Measurements from ENCODE around the gene LMLN.

LMLN gene

DNA sequence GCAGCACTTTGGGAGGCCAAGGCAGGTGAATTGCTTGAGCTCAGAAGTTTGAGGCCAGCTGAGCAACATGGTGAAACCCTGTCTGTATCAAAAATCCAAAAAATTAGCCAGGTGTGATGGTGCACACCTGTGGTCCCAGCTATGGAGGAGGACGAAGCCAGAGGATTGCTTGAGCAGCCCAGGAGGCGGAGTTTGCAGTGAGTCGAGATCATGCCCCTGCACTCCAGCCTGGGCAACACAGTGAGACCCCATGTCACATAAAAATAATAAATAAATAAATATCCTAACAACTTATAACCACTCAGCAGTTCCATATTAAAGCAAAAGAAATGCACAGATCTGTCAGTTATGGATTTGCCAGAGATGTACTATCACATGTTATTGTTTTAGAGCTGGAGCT, 62.6 kb downstream of the LMLN start:
- Histone ChIP-seq H3K27me3 (ENCODE audit: insufficient read depth, low read length, poor library complexity, severe bottlenecking) (no peaks in the 10 kb centered on the region), H3F3A (ENCODE audit: low read depth) (no peaks in the 10 kb centered on the region), H3K36me3 (ENCODE audit: insufficient read depth, low read length) (no peaks in the 10 kb centered on the region), H3K9ac (ENCODE audit: low read depth, low read length, poor library complexity, severe bottlenecking) (no peak overlapping the region), H3K4me2 (ENCODE audit: low read depth, low read length, poor library complexity, severe bottlenecking) (no peak overlapping the region), H3K79me2 (ENCODE audit: insufficient read depth, low read length) (no peaks in the 10 kb centered on the region), H4K20me1 (ENCODE audit: insufficient read depth, low read length, poor library complexity, severe bottlenecking) (no peaks in the 10 kb centered on the region), H3K4me1 (ENCODE audit: insufficient read depth, low read length, poor library complexity, severe bottlenecking) (peaks cover 12% of the 10 kb centered on the region), H2AFZ (ENCODE audit: low read length) (no peak overlapping the region), H3K4me3 (ENCODE audit: low read length, poor library complexity, severe bottlenecking) (no peak overlapping the region), H3K9me3 (ENCODE audit: insufficient read depth, low read depth, low read length) (no peaks in the 10 kb centered on the region), H3K9me2 (replicated peaks; ENCODE audit: low read depth, low read length) (no peaks in the 10 kb centered on the region)
- no peak for TF ChIP-seq EZH2phosphoT487 (IDR thresholded peaks at IDR 0.05; ENCODE audit: borderline replicate concordance)
- TF ChIP-seq, protein P1, sequence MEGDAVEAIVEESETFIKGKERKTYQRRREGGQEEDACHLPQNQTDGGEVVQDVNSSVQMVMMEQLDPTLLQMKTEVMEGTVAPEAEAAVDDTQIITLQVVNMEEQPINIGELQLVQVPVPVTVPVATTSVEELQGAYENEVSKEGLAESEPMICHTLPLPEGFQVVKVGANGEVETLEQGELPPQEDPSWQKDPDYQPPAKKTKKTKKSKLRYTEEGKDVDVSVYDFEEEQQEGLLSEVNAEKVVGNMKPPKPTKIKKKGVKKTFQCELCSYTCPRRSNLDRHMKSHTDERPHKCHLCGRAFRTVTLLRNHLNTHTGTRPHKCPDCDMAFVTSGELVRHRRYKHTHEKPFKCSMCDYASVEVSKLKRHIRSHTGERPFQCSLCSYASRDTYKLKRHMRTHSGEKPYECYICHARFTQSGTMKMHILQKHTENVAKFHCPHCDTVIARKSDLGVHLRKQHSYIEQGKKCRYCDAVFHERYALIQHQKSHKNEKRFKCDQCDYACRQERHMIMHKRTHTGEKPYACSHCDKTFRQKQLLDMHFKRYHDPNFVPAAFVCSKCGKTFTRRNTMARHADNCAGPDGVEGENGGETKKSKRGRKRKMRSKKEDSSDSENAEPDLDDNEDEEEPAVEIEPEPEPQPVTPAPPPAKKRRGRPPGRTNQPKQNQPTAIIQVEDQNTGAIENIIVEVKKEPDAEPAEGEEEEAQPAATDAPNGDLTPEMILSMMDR (conservative IDR thresholded peaks at IDR 0.05; ENCODE audit: low read length) = no peak

DNA sequence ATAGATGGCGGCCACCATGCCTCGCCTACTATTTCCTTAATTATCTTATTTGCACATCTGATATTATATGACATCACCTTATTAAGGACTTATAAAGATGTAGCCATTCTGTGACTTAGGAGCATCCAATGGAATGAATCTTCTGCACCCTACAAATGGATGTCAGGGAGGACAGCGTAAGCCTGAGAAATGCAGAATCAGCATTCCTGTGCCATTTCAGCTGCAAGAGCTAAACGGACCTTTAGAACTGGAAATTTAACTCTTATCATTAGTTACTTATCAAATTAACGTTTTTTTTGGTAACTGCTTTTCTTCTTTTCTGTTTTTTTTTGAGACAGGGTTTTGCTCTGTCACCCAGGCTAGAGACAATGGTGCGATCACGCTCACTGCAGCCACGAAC, 65.6 kb downstream of the LMLN start:
- H3K36me3 ChIP-seq (ENCODE audit: insufficient read depth, low read length) = no peaks in the 10 kb centered on the region
- H3K4me2 ChIP-seq (ENCODE audit: low read depth, low read length, poor library complexity, severe bottlenecking) = no peak overlapping the region
- H3K4me3 ChIP-seq (ENCODE audit: low read length, poor library complexity, severe bottlenecking) = no peak overlapping the region
- H3K27me3 ChIP-seq (ENCODE audit: insufficient read depth, low read length, poor library complexity, severe bottlenecking) = no peaks in the 10 kb centered on the region
- no peak for TF ChIP-seq EZH2phosphoT487 (IDR thresholded peaks at IDR 0.05; ENCODE audit: borderline replicate concordance)
- TF ChIP-seq, protein P1 (conservative IDR thresholded peaks at IDR 0.05; ENCODE audit: low read length) = no peak
- no peaks in the 10 kb centered on the region for H3K79me2 ChIP-seq (ENCODE audit: insufficient read depth, low read length)
- H3F3A ChIP-seq (ENCODE audit: low read depth) = no peaks in the 10 kb centered on the region
- no peak overlapping the region for H2AFZ ChIP-seq (ENCODE audit: low read length)
- peaks cover 12% of the 10 kb centered on the region for H3K4me1 ChIP-seq (ENCODE audit: insufficient read depth, low read length, poor library complexity, severe bottlenecking)
- no peaks in the 10 kb centered on the region for H4K20me1 ChIP-seq (ENCODE audit: insufficient read depth, low read length, poor library complexity, severe bottlenecking)
- H3K9me3 ChIP-seq (ENCODE audit: insufficient read depth, low read depth, low read length) = no peaks in the 10 kb centered on the region
- no peak overlapping the region for H3K9ac ChIP-seq (ENCODE audit: low read depth, low read length, poor library complexity, severe bottlenecking)
- no peaks in the 10 kb centered on the region for H3K9me2 ChIP-seq (replicated peaks; ENCODE audit: low read depth, low read length)

DNA sequence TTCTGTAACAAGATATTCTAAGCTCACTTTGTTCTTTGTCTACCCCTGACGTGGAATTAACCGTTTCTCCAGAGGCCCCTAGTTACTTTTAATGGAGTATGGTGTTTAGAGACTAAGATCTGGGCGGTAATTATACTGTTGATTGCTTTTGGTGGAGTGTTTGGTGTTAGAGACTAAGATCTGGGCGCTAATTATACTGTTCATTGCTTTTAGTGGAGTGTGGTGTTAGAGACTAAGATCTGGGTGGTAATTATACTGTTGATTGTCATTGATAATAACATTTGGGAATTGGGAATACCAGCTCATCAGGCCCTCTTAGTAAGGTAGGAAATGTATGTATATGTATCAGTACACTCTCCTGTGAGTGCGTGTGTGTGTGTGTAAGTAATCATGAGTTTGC, 66.6 kb downstream of the LMLN start:
- Histone ChIP-seq H3F3A (ENCODE audit: low read depth) (no peaks in the 10 kb centered on the region), H3K9me3 (ENCODE audit: insufficient read depth, low read depth, low read length) (no peaks in the 10 kb centered on the region), H3K36me3 (ENCODE audit: insufficient read depth, low read length) (no peaks in the 10 kb centered on the region), H3K4me1 (ENCODE audit: insufficient read depth, low read length, poor library complexity, severe bottlenecking) (peaks cover 12% of the 10 kb centered on the region), H3K9me2 (replicated peaks; ENCODE audit: low read depth, low read length) (no peaks in the 10 kb centered on the region), H4K20me1 (ENCODE audit: insufficient read depth, low read length, poor library complexity, severe bottlenecking) (no peaks in the 10 kb centered on the region), H3K9ac (ENCODE audit: low read depth, low read length, poor library complexity, severe bottlenecking) (no peak overlapping the region), H3K4me3 (ENCODE audit: low read length, poor library complexity, severe bottlenecking) (no peak overlapping the region), H2AFZ (ENCODE audit: low read length) (no peak overlapping the region), H3K27me3 (ENCODE audit: insufficient read depth, low read length, poor library complexity, severe bottlenecking) (no peaks in the 10 kb centered on the region), H3K4me2 (ENCODE audit: low read depth, low read length, poor library complexity, severe bottlenecking) (no peak overlapping the region), H3K79me2 (ENCODE audit: insufficient read depth, low read length) (no peaks in the 10 kb centered on the region)
- TF ChIP-seq, protein P1 (conservative IDR thresholded peaks at IDR 0.05; ENCODE audit: low read length) = no peak
- TF ChIP-seq EZH2phosphoT487 (IDR thresholded peaks at IDR 0.05; ENCODE audit: borderline replicate concordance) = no peak
